Activated CD8-positive, alpha-beta memory T cell treated with anti-CD3 and anti-CD28 coated beads for 1 hour (primary cell): ENCODE data around the gene ABCC1.
A peak's percentile ranks its signal among the peaks of the same experiment; 100 is the strongest.

Source experiments
- DNase-seq, 2 donors: peaks; one replicate each; pipeline ENCODE4 v3.0.0-alpha.2; 2020; ENCODE audit warnings: low read depth in 1 of 2; ENCODE audit errors: extremely low read depth in 1 of 2

ABCC1 gene

GRCh38 chr16:16017812-16018211 is 68.4 kb downstream of the ABCC1 start:
- no peak for DNase-seq

- no peak for DNase-seq
These were observed 69.3 kb downstream of the ABCC1 start for GRCh38 chr16:16018705-16019104.

- no peak for DNase-seq
These were observed 70.1 kb downstream of the ABCC1 start for GRCh38 chr16:16019488-16019887.

- no peak for DNase-seq
These were observed 70.9 kb downstream of the ABCC1 start for GRCh38 chr16:16020291-16020690.

GRCh38 chr16:16021020-16021419 is 71.6 kb downstream of the ABCC1 start:
- DNase-seq = no peak

GRCh38 chr16:16021646-16021987 is 72.2 kb downstream of the ABCC1 start:
- no peak for DNase-seq

GRCh38 chr16:16021988-16022682 is 72.7 kb downstream of the ABCC1 start:
- DNase-seq = no peak

- no peak for DNase-seq
These were observed 73.3 kb downstream of the ABCC1 start for GRCh38 chr16:16022683-16023064.

- peak in 1 of 2 donors; percentile 1 for DNase-seq
These were observed 76.0 kb downstream of the ABCC1 start for GRCh38 chr16:16025214-16025968.

GRCh38 chr16:16027728-16028310 is 78.4 kb downstream of the ABCC1 start:
- DNase-seq = no peak

- DNase-seq = no peak
These were observed 79.0 kb downstream of the ABCC1 start for GRCh38 chr16:16028311-16028999.

- no peak for DNase-seq
These were observed 80.1 kb downstream of the ABCC1 start for GRCh38 chr16:16029431-16030011.

GRCh38 chr16:16030449-16030848 is 81.0 kb downstream of the ABCC1 start:
- DNase-seq = no peak

GRCh38 chr16:16031401-16031800 is 82.0 kb downstream of the ABCC1 start:
- no peak for DNase-seq

- no peak for DNase-seq
These were observed 83.0 kb downstream of the ABCC1 start for GRCh38 chr16:16032271-16032979.

- DNase-seq = no peak
These were observed 83.8 kb downstream of the ABCC1 start for GRCh38 chr16:16033208-16033717.

GRCh38 chr16:16036359-16036792 is 87.0 kb downstream of the ABCC1 start:
- no peak for DNase-seq

GRCh38 chr16:16037521-16037920 is 88.1 kb downstream of the ABCC1 start:
- no peak for DNase-seq

GRCh38 chr16:16037970-16038369 is 88.6 kb downstream of the ABCC1 start:
- no peak for DNase-seq

GRCh38 chr16:16038950-16039349 is 89.5 kb downstream of the ABCC1 start:
- DNase-seq = no peak
